GM10248 (cell line): ENCODE results near the gene CROT.
A peak's percentile ranks its signal among the peaks of the same experiment; 100 is the strongest.

Source experiments
- CTCF ChIA-PET: fragments of 300-600 bp; sonication (Branson Sonifier 250); formaldehyde crosslinking; extraction: SDS; loops from one replicate; lab custom pipeline; 2021; ENCODE audit warnings: antibody characterized with exemption; lab: Yijun Ruan, JAX
- POLR2A ChIA-PET: fragments of 350-650 bp; sonication (Branson Sonifier 250); formaldehyde crosslinking; extraction: SDS; loops from one replicate; lab custom pipeline; 2020; ENCODE audit warnings: antibody characterized with exemption; lab: Yijun Ruan, JAX
- DNase-seq: peaks from one replicate; pipeline ENCODE4 v3.0.0; 2012; ENCODE audit errors: extremely low spot score
- CTCF ChIP-seq: IDR thresholded peaks from 2 replicates; pipeline ENCODE4 v1.5.1; 2012; ENCODE audit warnings: mild to moderate bottlenecking, low read depth; ENCODE audit errors: extremely low read depth, missing control alignments, control extremely low read depth

Gene CROT

DNA sequence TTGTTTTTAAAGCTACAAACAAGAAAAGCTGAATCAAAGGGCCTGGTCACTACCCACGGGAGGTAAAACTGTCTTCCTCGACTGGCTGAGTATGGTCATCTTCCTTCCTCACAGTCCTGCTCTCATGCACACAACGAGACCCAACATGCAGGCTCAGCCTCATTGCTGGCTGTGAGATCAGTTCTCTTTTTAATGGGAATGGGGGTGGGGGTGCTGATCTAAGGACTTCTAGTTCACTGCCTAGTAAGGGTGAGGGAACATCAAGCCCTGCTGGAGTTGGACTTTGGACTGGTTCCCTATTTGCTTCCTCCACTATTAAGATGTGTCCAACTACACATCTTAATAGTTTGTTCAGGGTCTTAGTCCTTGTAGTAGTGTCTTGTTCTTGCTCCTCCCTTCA is 81.8 kb downstream of the CROT start:
- no peak for TF ChIP-seq CTCF
- POLR2A ChIA-PET: no interaction called here
- no peak for DNase-seq
- CTCF ChIA-PET: interaction anchor here (1.2 to 4.3 kb wide), 4 partner anchors 9 to 115 kb away, joined by 3 to 19 read pairs (median 11); no protein-coding TSS in a partner anchor

DNA sequence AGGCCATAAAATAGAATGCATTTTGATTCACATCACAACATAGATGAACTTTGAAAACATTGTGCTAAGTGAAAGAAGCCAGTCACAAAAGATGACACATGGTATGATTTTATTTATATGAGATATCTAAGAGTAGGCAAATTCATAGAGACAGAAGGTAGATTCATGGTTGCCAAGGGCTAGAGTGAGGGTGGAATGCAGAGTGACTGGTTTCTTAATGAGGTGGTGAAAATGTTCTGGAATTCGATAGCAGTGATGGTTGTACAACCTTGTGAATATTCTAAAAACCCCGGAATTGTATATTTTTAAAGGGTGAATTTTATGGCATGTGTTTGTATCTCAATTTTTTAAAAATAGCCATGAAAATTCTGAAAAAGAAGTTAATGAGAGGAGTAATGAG is 87.1 kb downstream of the CROT start:
- ChIA-PET POLR2A (no interaction called here), CTCF (interaction anchor here (4.6 kb wide), 1 partner anchor 17 kb away, joined by 23 read pairs; no protein-coding TSS in a partner anchor)
- no peak for TF ChIP-seq CTCF
- DNase-seq: no peak

- DNase-seq: no peak
- POLR2A ChIA-PET: no interaction called here
- no peak for TF ChIP-seq CTCF
- CTCF ChIA-PET: interaction anchor here (1.2 to 4.6 kb wide), 5 partner anchors 9 to 23 kb away, joined by 3 to 23 read pairs (median 4); no protein-coding TSS in a partner anchor
Measured at GRCh38 chr7:87435546-87435945, 90.1 kb downstream of the CROT start.

- TF ChIP-seq CTCF: no peak
- ChIA-PET CTCF (interaction anchor here (1.7 kb wide), 1 partner anchor 28 kb away, joined by 3 read pairs; no protein-coding TSS in a partner anchor), POLR2A (no interaction called here)
- peak; percentile 25 for DNase-seq
Measured at GRCh38 chr7:87445897-87446296, 100.4 kb downstream of the CROT start.

GRCh38 chr7:87447116-87447635 is 101.7 kb downstream of the CROT start:
- no peak for TF ChIP-seq CTCF
- no peak for DNase-seq
- POLR2A ChIA-PET: no interaction called here
- CTCF ChIA-PET: interaction anchor here (1.1 to 1.3 kb wide), 2 partner anchors 9 to 12 kb away, joined by 4 read pairs; no protein-coding TSS in a partner anchor

DNA sequence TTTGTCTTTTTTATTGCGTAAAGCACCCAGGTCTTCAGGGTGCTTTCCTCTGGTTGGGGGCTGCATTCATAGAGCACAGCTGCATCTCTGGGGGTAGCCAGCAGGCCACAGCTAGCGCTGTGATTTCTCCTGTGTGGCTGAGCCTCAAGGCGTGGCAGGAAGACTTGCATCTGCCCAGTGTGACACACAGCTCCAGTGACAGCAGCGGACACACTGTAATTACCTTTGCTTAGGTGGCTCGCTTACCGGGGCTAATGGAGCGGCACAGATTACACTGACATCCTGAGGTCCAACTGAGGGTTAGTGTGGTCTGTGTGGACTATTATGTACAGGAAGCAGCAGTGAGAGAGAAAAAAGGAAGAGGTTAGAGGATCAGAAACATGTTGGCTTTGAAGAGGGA is 102.9 kb downstream of the CROT start:
- CTCF ChIA-PET: interaction anchor here (1.3 kb wide), 1 partner anchor 13 kb away, joined by 4 read pairs; no protein-coding TSS in a partner anchor
- POLR2A ChIA-PET: interaction anchor here (0.6 kb wide), 1 partner anchor 27 kb away, joined by 3 read pairs; no protein-coding TSS in a partner anchor
- TF ChIP-seq CTCF: no peak
- DNase-seq: no peak
